ENCODE measurements around the gene GLMN. TPM values are rescaled to one million over a fixed set of nuclear protein-coding genes. Genes with fewer than 3 reads are reported as not detected.

GLMN gene
- total and polyA plus RNA-seq, 2 of the 13 experiments (the other 11 are each of a cell fraction or from before 2014, with no cell fraction given): 5.9 to 18.4 TPM

GRCh38 chr1:92298573-92299476 is at the start of gene GLMN, which contains the start of gene RPAP2 (continued):
- peak; percentile 62 for TF ChIP-seq AGO1 (IDR thresholded peaks at IDR 0.05; ENCODE audit: low read depth, low read length, poor library complexity, severe bottlenecking)
- peak; percentile 73 for TF ChIP-seq RAD21 (CRISPR knock-in tag; IDR thresholded peaks at IDR 0.05)
- TF ChIP-seq ZNF589 (CRISPR knock-in tag; conservative IDR thresholded peaks at IDR 0.05): no peak
- no peak for TF ChIP-seq BRF2 (CRISPR knock-in tag; IDR thresholded peaks at IDR 0.05)
- TF ChIP-seq ZBTB40 (IDR thresholded peaks at IDR 0.05): no peak
- peak; percentile 23; the same call in 1 of the 2 replicates for TF ChIP-seq ZBTB40 (CRISPR knock-in tag; IDR thresholded peaks at IDR 0.05)
- TF ChIP-seq NR0B2 (CRISPR knock-in tag; IDR thresholded peaks at IDR 0.05): peak; percentile 83
- TF ChIP-seq ZNF773 (CRISPR knock-in tag; IDR thresholded peaks at IDR 0.05; ENCODE audit: borderline replicate concordance): no peak
- TF ChIP-seq ZBTB2 (CRISPR knock-in tag; IDR thresholded peaks at IDR 0.05; ENCODE audit: low read depth): no peak
- peak; percentile 94 for TF ChIP-seq TAF1 (CRISPR knock-in tag; IDR thresholded peaks at IDR 0.05)
- TF ChIP-seq NFE2L2 (IDR thresholded peaks at IDR 0.05; ENCODE audit: low read length): no peak
- TF ChIP-seq MYC (CRISPR knock-in tag; IDR thresholded peaks at IDR 0.05; ENCODE audit: borderline replicate concordance): peak; percentile 83
- no peak for TF ChIP-seq MIER3 (CRISPR knock-in tag; IDR thresholded peaks at IDR 0.05; ENCODE audit: borderline replicate concordance)
- peak; percentile 67; the same call in 1 of the 2 replicates for TF ChIP-seq ZBTB7A (CRISPR knock-in tag; IDR thresholded peaks at IDR 0.05)
- no peak for TF ChIP-seq SNRNP70 (IDR thresholded peaks at IDR 0.05; ENCODE audit: low read depth, low read length)
